GM12873 (cell line): ENCODE results near the gene PDE1C.

Experiments
- CTCF ChIP-seq: IDR thresholded peaks from 2 replicates; pipeline ENCODE4 v1.5.1; 2012; ENCODE audit warnings: low read depth, mild to moderate bottlenecking, moderate library complexity, low read length, control low read depth; ENCODE audit not compliant: insufficient read depth; ENCODE audit errors: missing control alignments

Gene PDE1C

GRCh38 chr7:31882187-31882586, 188.0 kb downstream of the PDE1C start:
- peak; percentile 2 for TF ChIP-seq CTCF

- no peak for TF ChIP-seq CTCF
Observed at GRCh38 chr7:31878875-31879274, 191.3 kb downstream of the PDE1C start.

GRCh38 chr7:31875424-31875823, 194.8 kb downstream of the PDE1C start:
- no peak for TF ChIP-seq CTCF

- no peak for TF ChIP-seq CTCF
Observed at GRCh38 chr7:31874631-31875386, 195.4 kb downstream of the PDE1C start.

GRCh38 chr7:31873816-31874597, 196.2 kb downstream of the PDE1C start:
- TF ChIP-seq CTCF, result no peak

- no peak for TF ChIP-seq CTCF
Observed at GRCh38 chr7:31872545-31873370, 197.4 kb downstream of the PDE1C start.

GRCh38 chr7:31864646-31865045, 205.6 kb downstream of the PDE1C start:
- TF ChIP-seq CTCF, result no peak
